Activated T-cell treated with anti-CD3 and anti-CD28 coated beads for 24 hours (primary cell): ENCODE measurements around the gene ZNF778.

Experiments
- DNase-seq: peaks from one replicate; pipeline ENCODE4 v3.0.0-alpha.2; 2020; ENCODE audit warnings: low read depth

ZNF778 gene

DNA sequence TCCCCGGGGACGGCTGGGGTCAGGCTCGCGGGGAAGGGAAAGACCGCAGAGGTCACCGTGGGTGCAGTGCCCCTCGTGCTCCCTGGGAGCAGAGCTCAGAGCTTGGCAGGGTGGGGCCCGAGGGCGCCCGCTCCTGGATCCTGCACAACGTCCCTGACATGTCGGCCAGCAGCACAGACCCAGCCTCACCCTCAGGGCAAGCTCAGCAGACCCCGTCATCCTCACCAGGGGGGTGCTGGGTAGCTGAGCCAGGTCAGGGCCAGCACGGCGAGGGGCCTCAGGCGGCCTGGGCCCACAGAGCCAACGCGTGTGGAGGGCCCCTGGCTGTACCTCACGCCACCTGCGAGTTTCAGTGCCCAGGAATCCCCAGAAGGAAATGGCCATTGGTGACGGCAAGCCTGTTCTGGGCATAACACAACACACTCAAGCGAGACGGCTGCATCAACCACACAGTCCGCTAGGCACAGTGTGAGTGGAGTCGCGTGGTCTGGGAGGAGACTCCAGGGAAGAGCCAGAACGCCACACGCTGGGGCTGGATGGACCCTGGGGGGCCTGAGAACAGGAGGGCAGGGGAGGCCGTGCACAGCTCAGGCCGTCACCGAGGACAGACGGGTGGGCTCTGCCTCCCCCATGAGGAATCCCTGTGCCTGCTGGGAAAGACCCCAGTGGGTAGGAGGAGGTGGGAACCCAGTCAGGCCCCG, 60.3 kb downstream of the ZNF778 start:
- DNase-seq = no peak

DNA sequence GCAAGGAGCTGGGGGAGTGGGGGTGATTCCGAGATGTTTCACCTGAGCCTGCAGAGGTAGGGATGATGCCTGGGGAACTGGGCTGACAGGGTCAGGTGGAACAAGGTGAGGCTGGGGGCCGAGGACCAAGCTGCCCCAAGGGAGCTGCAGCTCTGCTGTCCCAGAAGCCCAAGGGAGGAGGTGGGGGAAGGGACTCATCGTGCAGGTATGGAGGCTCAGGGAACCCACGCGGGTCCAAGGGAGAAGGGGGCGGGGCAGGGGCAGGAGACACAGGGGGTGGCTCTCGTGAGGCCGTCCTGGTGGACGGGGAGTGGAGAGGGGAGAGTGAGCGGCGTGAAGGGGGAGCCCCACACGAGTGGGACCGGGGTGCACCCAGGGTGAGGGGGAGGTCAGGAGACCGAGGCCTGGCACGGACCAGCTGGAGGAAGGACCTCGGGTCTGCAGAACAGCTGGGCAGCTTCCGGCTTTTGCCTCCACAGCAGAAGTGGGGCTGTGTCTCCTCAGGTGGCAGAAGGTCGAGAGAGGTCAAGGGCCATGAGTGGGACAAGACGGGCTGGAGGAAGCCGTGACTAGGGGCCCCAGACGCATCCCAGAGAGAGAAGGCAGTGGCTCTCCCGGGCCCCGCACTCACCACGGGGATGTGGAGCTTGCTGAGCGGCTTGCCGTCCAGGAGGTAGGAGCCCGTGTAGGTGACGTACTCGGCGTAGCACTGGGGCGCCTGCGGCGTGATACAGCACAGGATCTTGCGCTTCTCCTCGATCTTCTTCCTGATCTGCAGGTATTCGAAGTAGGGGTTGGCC, 61.1 kb downstream of the ZNF778 start:
- no peak for DNase-seq

DNA sequence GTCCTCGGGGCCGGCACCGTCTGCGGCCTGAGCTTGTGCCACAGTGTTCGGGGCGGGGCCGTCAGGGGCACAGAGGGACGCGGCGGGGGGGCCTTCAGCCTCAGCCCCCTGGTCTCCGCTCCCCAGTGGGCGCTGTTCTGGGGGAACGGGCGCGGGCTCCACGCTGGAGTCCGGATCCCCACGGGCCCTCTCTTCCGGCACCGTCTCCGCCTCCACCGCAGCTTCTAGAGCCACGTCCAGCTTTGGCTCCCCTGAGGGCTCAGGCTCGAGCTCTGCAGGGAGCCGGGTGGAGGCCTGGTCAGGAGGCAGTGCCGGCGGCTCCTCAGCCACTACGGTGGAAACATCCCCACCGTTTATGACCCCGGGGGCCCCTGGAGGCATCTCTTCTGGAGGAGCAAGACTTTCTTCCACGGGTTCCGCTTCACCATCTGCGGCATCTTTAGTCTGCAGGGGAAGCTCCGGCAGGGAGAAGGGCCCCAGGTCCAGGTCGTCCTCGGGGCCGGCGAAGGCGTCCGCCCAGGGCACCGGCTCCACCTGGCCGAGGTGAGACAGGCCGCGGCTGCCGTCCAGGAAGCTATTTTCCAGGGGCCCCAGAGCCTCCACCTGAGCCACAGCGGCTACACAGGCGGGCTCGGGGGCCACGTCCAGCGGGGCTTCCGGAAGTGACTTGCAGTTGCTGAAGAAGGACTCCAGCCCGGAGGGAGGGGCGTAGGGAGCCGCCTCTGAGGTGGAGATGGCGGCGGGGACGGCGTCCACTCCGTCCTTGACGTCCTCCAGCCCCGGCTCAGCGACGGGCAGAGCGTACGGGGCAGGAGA, 62.4 kb downstream of the ZNF778 start:
- no peak for DNase-seq

GRCh38 chr16:89280546-89281188, 63.2 kb downstream of the ZNF778 start:
- no peak for DNase-seq

DNA sequence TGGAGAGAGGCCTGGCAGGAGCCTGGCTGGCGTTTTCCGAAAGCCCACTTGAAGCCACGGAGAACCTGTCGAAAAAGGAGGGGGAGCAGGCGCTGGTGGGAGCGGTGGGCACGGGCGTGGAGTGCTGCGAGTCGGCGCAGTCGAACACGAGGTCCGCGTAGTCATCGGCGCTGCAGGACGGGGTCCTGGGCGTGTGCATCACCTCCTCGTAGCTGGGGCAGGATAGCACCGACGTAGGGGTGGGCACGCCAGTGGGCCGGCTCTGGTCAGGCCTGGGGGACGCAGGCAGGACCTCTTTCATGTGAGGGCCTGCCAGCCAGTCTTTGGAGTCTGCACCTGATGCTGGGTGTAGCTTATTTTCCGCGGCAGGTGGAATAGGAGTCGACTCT, 63.7 kb downstream of the ZNF778 start:
- no peak for DNase-seq

DNA sequence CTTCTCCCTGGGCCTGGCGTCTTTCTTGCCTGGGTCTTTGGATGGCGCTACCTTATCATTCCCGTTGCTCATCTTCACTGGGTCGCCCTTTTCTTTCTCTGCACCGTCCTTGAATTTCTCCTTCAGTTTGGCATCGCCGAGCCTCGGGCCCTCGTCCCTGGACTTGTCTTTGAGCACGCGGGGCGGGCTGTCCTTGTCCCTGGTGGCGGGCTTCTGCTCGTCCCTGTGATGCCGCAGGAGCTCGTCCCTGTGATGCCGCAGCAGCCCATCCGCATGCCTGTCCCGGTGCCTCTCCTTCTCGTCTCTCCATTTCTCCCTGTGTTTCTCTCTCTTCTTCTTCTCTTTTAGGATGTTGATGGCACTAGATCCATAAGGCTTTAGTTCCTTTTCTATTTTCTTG, 64.3 kb downstream of the ZNF778 start:
- no peak for DNase-seq

GRCh38 chr16:89282523-89282922, 65.0 kb downstream of the ZNF778 start:
- DNase-seq = no peak

DNA sequence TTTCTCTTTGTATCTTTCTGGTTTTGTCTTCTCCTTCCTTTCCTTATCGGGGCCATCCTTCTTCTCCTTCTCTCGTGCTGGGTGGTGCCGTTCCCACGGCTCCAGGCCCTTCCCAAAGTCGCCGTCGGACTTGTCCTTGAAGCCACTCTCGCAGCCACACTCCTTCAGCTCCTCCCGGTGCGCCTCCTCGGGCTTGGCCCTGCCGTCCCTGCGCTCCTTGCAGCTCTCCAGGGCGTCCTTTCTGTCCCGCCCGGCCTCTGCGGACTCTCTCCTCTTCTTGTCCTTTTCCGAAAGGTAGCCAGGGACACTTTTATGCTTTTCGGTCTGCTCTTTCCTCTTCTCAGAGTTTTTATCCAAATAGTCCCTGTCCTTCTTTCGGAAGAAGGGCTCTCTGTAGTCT, 65.9 kb downstream of the ZNF778 start:
- DNase-seq = no peak

DNA sequence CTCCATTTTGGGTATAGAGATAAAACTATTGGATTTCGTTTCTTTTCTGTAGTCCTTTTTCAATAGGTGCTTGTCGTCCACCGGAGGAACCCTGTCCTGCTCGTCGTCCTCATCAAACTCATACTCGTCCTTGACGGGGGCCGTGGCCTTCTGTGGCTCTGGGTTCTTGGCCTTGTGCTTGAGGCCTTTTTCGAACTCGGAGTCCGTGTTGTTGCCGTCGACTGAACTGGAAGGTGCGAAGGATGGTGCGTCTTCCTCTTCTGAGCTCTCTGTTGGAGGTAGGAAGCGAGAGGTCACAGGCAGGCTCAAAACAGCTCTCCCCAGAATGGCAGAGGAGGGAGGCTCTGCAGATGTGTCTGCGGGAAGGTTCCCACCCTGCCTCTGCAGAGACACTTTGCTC, 67.9 kb downstream of the ZNF778 start:
- no peak for DNase-seq

- DNase-seq = no peak
These were observed 68.6 kb downstream of the ZNF778 start for GRCh38 chr16:89286096-89286495.
